RWPE2 (cell line): ENCODE measurements around the gene RIN1.
A peak's percentile ranks its signal among the peaks of the same experiment; 100 is the strongest.
"Not testable (repeated sequence)": the region's sequence is repeated elsewhere in the genome, so short reads cannot be mapped to it uniquely, and the experiment has no call there.

ENCODE experiments used
- ATAC-seq: fragments of 200-7000 bp; cut with Tn5 transposase; 3 replicates; pipeline ENCODE4 v1.9.1; 2021; ENCODE audit warnings: low read depth
- DNase-seq: peaks from one replicate; pipeline ENCODE4 v3.0.0-alpha.2; 2020; ENCODE audit warnings: low spot score
- H3K27ac ChIP-seq: fragments of 450-650 bp; 2 replicates; pipeline ENCODE4 v1.5.1; 2017; ENCODE audit warnings: mild to moderate bottlenecking; ENCODE audit not compliant: poor library complexity, severe bottlenecking
- H3K27me3 ChIP-seq: fragments of 250-450 bp; sonication (Bioruptor Pico); 2 replicates; pipeline ENCODE4 v1.5.1; 2021; ENCODE audit warnings: mild to moderate bottlenecking, moderate library complexity; ENCODE audit not compliant: insufficient read depth, poor library complexity, severe bottlenecking
- H3K36me3 ChIP-seq: fragments of 250-450 bp; sonication (Bioruptor Pico); 2 replicates; pipeline ENCODE4 v1.5.1; 2020; ENCODE audit warnings: low read depth, mild to moderate bottlenecking, moderate library complexity
- H3K4me1 ChIP-seq: fragments of 250-450 bp; sonication (Bioruptor Pico); 2 replicates; pipeline ENCODE4 v1.5.1; 2021; ENCODE audit warnings: mild to moderate bottlenecking, moderate library complexity; ENCODE audit not compliant: insufficient read depth, poor library complexity, severe bottlenecking
- H3K4me3 ChIP-seq: fragments of 250-450 bp; sonication (Bioruptor Pico); 2 replicates; pipeline ENCODE4 v1.5.1; 2021; ENCODE audit warnings: mild to moderate bottlenecking, moderate library complexity; ENCODE audit not compliant: severe bottlenecking
- H3K9me3 ChIP-seq: fragments of 250-450 bp; sonication (Bioruptor Pico); 2 replicates; pipeline ENCODE4 v1.5.1; 2021; ENCODE audit warnings: mild to moderate bottlenecking, moderate library complexity; ENCODE audit not compliant: severe bottlenecking
- CTCF ChIP-seq: fragments of 450-650 bp; IDR thresholded peaks from one replicate; pipeline ENCODE4 v1.5.1; 2017; ENCODE audit warnings: mild to moderate bottlenecking, moderate library complexity; ENCODE audit not compliant: poor library complexity, severe bottlenecking

RIN1 gene

GRCh38 chr11:66321606-66322005 is 14.6 kb downstream of the RIN1 start:
- Histone ChIP-seq H3K36me3 (no peaks in the 10 kb centered on the region), H3K27me3 (no peaks in the 10 kb centered on the region), H3K4me3 (no peak overlapping the region), H3K27ac (no peak overlapping the region), H3K9me3 (peaks cover 3% of the 10 kb centered on the region), H3K4me1 (peaks cover 14% of the 10 kb centered on the region)
- no peak for ATAC-seq
- no peak for TF ChIP-seq CTCF
- no peak for DNase-seq

DNA sequence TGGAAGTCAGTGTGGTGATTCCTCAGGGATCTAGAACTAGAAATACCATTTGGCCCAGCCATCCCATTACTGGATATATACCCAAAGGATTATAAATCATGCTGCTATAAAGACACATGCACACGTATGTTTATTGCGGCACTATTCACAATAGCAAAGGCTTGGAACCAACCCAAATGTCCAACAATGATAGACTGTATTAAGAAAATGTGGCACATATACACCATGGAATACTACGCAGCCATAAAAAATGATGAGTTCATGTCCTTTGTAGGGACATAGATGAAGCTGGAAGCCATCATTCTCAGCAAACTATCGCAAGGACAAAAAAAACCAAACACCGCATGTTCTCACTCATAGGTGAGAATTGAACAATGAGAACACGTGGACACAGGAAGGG is 15.5 kb downstream of the RIN1 start:
- not testable (repeated sequence) for ATAC-seq, H3K27me3 ChIP-seq, H3K27ac ChIP-seq, DNase-seq, H3K9me3 ChIP-seq, H3K36me3 ChIP-seq, H3K4me1 ChIP-seq, H3K4me3 ChIP-seq

DNA sequence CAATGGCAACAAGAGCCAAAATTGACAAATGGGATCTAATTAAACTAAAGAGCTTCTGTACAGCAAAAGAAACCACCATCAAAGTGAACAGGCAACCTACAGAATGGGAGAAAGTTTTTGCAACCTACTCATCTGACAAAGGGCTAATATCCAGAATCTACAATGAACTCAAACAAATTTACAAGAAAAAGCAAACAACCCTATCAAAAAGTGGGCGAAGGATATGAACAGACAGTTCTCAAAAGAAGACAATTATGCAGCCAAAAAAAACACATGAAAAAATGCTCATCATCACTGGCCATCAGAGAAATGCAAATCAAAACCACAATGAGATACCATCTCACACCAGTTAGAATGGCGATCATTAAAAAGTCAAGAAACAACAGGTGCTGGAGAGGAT is 15.9 kb downstream of the RIN1 start:
- not testable (repeated sequence) for H3K4me1 ChIP-seq, H3K4me3 ChIP-seq, ATAC-seq, H3K27me3 ChIP-seq, H3K36me3 ChIP-seq, DNase-seq, H3K27ac ChIP-seq, H3K9me3 ChIP-seq

- DNase-seq (no peak), ATAC-seq (no peak)
- Histone ChIP-seq H3K27ac (peak overlapping the region; percentile 2), H3K9me3 (peaks cover 3% of the 10 kb centered on the region), H3K4me3 (no peak overlapping the region), H3K4me1 (peaks cover 6% of the 10 kb centered on the region), H3K27me3 (no peaks in the 10 kb centered on the region), H3K36me3 (no peaks in the 10 kb centered on the region)
- no peak for TF ChIP-seq CTCF
Measured at GRCh38 chr11:66318600-66318970, 17.6 kb downstream of the RIN1 start.

GRCh38 chr11:66317723-66318599 is 18.3 kb downstream of the RIN1 start:
- Histone ChIP-seq H3K4me1 (peaks cover 6% of the 10 kb centered on the region), H3K4me3 (no peak overlapping the region), H3K27ac (peak overlapping the region; percentile 2), H3K27me3 (no peaks in the 10 kb centered on the region), H3K9me3 (peaks cover 3% of the 10 kb centered on the region), H3K36me3 (no peaks in the 10 kb centered on the region)
- TF ChIP-seq CTCF = no peak
- ATAC-seq (peak; percentile 42; the same call in 1 of the 3 replicates), DNase-seq (no peak)

GRCh38 chr11:66317322-66317722 is 18.9 kb downstream of the RIN1 start:
- Histone ChIP-seq H3K4me3 (no peak overlapping the region), H3K9me3 (peaks cover 3% of the 10 kb centered on the region), H3K4me1 (peaks cover 6% of the 10 kb centered on the region), H3K36me3 (no peaks in the 10 kb centered on the region), H3K27ac (no peak overlapping the region), H3K27me3 (no peaks in the 10 kb centered on the region)
- no peak for TF ChIP-seq CTCF
- no peak for DNase-seq
- no peak for ATAC-seq
